HG02852 (cell line): ENCODE measurements around the gene NPTX1.
"Not testable (repeated sequence)": the region's sequence is repeated elsewhere in the genome, so short reads cannot be mapped to it uniquely, and the experiment has no call there.

Experiments used
- ATAC-seq: cut with Tn5 transposase; IDR thresholded peaks from one replicate; pipeline ENCODE4 v1.9.1; 2021; ENCODE audit warnings: mild to moderate bottlenecking, moderate library complexity; ENCODE audit not compliant: unreplicated experiment

NPTX1 gene, protein sequence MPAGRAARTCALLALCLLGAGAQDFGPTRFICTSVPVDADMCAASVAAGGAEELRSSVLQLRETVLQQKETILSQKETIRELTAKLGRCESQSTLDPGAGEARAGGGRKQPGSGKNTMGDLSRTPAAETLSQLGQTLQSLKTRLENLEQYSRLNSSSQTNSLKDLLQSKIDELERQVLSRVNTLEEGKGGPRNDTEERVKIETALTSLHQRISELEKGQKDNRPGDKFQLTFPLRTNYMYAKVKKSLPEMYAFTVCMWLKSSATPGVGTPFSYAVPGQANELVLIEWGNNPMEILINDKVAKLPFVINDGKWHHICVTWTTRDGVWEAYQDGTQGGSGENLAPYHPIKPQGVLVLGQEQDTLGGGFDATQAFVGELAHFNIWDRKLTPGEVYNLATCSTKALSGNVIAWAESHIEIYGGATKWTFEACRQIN

DNA sequence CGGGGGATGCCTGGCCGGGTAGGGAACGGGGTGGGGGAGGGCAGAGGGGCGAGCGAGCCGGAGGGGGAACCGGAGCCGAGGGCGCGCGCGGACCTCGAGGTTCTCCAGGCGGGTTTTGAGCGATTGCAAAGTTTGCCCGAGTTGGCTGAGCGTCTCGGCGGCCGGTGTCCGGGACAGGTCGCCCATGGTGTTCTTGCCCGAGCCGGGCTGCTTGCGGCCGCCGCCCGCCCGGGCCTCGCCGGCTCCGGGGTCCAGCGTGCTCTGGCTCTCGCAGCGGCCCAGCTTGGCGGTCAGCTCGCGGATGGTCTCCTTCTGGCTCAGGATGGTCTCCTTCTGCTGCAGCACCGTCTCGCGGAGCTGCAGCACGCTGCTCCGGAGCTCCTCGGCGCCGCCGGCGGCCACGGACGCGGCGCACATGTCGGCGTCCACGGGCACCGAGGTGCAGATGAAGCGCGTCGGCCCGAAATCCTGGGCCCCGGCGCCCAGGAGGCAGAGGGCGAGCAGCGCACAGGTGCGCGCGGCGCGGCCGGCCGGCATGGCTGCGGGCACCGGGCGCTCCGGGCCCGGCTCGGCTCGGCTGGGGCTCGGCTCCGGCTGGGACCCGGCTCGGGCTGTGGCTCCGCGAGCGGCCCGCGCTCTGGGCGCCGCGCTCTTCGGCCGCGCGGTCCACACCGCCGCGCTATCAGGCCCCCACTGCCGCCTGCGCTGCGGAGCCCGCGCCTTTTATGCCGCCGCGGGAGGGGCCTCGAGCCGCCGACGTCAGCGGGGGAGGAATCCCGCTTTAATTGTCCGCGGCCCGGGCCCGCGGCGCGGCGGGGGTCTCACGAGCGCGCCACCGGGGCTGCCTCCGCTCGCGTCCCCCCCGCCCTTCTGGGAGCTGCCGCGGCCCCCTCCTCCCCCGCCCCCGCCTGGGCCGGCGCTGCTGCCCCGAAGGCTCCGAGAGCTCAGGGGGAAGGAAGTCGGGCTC lies at the start of gene NPTX1:
Gene NPTX1 (minus strand): TSS at position 698 of the 967 bp plus-strand sequence. CDS start 161 bp downstream, at position 537.
- ATAC-seq: no peak

DNA sequence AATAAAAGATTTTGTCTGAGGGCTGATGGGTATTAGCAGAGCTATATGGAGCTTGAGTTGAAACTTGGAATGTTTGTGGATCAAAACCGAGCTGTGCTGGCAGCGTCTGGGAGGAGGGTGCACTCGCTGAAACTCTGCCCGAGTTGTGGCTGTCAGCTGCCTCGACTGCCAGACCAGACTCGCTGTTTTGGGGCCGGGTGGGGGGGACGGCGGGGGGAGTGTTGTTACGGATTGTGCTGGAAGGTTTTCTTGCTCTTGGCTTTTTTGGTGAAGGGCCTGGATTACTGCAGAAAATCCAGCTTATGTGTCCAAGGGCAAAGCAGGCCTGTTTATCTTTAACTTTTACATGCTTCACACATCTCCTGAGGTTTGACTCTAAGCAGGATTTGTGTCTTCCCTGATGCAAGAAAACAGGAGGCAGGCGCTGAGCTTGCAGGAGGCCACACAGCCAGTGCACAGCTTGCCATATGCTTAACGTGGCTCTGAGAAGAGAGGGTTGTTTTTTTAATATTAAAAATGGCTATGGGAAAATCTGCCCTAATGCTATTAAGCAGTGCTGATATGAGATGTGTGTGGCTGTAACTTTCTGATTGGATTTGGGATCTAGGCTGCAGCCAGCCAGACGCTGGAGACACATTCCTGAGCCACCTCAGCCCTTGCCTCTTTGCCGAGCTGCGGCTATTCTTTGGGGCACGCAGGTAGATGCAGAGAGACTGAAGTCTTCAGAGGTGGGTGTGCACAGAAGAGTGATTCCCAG lies 47.7 kb upstream of the NPTX1 start:
- no peak for ATAC-seq

DNA sequence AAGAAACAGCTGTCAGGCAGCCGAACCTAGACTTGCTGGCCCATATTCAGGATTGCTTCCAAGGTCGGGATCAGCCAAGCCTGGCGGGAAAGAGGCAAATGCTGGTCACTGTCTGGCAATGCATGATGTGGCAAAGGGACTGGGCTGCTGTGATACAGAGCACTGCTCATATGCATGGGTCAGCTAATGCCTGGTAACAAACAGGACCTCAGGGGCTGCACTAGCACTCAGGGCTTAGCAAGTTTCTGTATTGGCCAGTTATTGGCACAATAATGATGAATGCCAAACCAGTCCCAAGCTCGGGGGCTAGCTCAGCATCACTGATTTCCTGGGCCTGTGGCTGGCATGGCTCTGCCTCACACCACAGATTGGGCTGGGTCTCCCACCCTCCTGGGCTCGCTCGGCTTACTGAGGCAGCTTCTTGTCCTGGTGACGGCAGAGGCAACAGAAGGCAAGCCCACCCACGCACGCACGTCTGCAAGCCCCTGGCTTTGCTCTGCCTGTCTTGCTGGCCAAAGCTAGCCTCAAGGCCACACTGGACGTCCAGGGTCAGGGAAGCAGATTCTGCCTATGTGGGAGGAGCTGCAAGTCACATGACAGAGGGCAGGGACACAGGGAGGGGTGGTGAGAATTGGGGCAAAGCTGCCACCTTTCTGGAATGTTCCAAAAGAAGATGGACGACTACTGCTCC lies 46.8 kb upstream of the NPTX1 start:
- ATAC-seq: no peak

DNA sequence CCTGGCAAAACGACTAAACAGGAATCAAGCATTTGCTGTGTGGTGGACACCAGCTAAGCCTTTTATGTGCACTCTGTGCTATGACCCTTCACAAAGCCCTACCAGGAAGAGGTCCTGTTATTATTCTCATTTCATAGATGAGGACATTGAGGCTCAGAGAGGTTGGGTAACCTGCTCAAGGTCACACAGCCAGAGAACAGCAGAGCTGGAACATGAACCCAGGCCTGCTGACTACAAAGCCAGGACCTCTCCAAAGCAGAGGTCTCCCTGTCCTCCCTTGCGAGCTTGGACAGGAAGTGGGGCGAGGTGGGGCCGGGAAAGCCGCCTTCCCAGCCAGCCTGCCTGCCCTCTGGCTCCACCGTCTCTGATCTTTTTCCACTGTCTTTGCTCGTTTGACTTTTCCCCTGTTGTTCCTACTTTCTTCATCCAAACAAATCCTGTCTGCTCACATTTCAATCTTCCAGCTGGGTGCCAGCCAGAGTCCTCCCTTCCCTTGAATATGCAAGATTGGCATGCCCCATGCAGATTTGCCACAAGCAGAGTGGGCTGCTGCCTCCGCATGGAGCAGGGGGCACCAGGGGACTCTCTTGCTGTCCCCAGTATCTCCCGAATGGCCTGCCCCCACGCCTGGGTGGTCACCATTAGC lies 44.5 kb upstream of the NPTX1 start:
- no peak for ATAC-seq

DNA sequence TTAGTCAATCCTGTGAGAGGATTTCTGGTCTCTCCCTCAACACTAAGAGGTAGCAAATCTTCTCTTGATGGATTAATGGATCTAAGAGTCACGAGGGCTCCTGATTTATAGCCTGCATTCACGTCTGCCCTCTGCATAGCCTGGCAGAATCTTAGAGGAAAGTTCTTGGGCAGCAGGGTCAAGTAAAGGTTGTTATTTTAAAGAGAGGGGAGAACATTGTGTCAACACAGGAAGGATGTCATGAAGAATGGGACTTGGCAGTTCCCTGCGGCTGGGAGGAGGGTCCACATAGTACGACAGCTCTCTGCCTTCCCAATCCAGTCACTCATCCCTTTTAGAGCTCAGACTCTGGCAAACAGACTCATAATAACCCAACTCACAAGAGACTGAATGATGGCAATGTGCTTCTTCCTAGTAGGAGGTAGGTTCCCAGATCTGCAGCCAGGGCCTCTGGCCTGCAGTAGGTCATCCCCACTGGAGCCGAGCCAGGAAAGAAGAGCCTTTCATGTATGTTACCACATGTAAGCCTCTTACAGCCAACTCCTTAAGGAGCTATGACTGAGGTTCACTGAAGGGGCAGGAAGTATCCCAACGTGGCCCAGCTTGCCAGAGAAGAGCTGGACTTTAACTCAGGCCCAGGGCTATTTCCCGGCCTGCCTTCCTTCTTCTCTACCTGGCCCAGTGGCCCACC lies 42.8 kb upstream of the NPTX1 start:
- no peak for ATAC-seq

DNA sequence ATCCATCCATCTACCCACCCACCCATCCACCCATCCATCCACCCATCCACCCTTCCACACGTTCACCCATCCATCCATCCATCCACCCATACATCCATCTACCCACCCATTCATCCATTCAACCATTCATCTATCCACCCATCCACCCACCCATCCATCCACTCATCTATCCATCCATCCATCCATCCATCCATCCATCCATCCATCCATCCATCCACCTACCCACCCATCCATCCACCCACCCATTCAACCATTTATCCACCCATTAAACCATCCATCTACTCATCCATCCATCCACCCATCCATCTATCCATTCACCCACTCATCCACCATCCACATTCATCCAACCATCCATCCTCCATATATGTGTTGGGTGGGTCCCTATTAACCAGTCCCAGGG lies 42.0 kb upstream of the NPTX1 start:
- ATAC-seq: no peak

DNA sequence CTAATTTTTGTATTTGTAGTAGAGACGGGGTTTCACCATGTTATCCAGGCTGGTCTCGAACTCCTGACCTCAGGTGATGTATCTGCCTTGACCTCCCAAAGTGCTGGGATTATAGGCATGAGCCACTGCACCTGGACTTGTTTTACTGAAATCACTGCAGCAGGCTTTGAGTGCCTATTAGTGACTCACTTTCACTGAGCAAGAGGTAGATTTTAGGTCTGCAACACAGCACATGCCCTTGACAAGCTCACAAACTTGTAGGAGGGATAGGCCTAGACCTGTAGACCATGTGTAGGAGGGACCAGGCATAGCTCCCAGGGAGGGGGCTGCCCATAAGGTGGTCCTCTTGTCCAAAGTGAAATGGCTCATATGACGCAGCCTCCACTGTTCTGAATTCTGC lies 41.2 kb upstream of the NPTX1 start:
- no peak for ATAC-seq

DNA sequence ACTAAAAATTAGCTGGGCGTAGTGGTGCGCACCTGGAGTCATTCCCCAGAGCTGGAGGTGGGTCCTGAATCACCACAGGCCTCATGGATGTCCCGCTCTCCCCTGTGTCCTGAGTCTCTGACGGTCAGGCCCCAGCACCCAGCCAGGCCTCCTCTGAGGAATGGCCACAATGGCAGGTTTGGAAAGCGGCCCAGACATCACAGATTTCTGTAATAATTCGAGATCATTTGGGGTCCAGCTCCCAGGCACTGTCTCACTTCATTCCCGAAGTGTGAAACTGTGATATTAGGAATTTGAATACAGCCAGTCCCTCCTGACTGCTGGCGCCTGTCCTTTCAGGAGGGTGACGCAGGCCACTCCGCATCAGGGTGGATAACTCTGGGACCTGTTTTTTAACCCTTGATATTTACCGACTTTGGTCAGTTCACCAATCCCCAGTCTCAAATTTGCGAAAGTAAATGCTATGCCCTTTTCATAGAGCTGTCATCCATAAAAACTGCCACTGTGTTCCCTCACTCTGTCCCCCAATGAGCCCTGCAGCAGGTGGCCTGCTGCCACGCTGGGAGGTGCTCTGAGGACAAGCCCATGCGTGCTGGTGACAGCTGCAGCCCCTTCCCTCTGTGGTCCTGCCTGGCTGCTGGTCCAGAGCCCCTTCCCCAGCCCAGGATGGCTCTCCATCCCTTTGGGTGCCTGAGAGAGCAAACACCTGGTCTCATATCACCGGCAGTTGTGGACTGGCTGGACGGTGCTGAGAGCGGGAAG lies 39.9 kb upstream of the NPTX1 start:
- ATAC-seq: no peak

DNA sequence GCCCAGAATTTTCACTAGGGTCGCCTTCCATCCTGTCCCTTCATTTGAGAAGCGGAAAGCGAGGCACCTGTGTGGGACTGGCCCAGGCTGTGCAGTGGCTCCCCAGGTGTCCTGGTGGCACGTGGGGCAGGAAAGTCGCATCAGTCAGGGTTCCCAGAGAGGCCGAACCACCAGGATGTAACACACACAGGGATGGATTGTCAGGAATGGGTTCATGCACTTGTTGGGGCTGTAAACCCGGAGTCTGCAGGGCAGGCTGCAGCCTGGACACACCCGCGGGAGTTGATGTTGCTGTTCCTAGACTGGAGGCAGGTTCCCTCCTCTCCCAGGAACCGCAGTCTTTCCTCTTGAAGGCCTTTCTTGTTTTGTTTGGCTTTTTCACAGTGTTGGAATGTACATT lies 37.5 kb upstream of the NPTX1 start:
- no peak for ATAC-seq

DNA sequence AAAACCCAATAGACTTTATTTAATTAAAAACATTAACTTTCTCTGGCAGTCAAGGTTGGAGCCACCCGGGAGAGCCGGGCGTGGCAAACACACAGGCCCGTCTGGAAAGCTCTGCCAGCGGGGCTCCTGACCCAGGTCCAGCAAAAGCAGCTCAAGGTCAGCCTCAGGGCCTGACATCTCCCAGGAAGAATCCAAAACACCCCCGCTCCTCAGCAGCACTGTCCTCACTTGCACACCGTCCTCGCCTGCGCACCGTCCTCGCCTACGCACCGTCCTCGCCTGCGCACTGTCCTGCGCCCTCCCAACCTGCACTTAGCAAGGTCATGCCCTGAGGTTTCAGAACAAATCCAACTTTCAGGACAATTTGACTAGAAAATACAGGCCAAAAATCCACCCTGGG lies 36.8 kb upstream of the NPTX1 start:
- no peak for ATAC-seq

DNA sequence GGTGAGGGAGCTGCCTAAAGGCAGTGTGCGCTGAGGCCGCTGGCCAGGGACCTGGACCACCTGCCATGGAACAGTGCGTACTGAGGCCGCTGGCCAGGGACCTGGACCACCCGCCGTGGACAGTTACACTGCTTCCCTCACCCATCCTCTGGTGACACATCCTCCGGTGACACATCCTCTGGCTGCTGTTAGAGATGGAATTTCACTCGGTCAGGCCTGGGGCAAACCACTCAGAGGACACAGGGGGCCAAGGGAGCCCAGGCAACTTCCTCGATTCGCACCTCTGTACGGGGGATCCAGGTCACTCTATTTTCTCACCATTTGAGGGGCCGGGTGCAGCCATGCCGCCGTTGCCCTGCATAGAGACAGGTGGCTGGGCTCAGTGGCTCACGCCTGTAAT lies 35.8 kb upstream of the NPTX1 start:
- no peak for ATAC-seq

DNA sequence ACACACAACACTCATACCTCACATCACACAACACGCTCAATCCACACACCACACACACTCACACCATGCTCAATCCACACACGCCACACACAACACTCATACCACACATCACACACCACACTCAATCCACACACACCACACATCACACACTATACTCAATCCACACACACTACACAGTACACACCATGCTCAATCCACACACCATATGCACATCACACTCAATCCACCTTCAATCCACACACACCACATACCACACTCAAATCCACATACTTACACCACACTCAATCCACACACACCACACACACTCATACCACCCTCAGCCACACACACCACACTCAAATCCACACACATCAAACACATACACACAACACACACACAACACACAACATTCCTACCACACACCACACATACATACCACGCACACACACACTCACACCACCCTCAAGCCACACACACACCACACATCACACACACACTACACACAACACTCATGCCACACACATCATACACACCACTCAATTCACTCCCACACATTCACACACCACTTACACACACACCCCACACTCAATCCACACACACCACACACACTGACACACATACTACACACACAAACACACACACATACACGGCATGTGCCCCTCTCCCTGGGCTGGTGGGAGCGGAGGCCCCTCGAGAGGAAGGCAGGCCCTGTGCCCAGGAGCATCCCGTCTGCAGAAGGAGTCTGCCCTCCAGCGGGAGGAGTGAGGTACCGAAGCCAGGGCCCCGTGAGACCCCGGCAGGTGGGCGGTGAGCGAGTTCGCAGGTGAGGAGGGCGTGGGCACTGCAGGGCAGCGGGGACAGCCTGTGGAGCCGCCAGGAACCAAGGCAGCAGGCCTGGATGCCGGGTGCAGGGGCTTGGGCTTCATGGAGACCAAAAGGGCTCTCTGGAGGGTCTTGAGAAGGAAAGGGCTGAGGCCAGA lies 35.1 kb upstream of the NPTX1 start:
- no peak for ATAC-seq

DNA sequence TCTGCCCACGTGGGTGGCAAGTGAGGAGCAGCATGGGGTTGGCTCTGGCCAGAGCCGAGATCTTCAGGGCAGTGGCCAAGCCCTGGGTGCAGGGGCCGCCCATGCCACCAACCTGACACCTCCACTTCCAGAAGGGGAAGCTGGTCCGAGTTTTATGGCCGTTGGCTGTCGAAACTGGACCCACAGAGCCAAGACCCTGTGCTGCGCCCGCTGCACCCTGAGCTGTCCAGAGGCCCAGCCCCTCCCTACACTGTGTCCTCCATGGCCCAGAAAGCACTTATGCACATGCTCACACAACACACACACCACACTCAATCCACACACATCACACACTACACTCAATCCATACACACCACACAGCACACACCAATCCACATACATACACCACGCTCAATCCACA lies 34.4 kb upstream of the NPTX1 start:
- no peak for ATAC-seq

DNA sequence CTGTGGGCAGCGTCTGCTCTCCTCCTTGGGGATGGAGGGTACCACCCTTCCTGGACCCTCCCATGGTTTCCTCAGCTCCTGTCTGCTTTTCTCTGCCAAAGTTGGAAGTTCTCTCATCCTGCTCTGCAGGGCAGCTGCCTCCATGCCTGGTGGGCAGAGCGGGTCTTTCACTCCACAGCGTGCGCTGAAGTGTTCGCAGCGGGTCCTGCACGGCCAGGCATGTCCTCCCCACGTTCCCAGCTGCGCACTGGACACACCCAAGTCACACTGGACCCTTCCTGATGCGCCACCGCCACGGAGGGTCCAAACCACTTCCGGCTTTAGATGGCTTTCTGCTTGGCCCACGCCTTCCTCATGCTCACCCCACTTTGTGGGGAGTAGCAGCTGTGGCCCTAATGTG lies 33.7 kb upstream of the NPTX1 start:
- no peak for ATAC-seq

DNA sequence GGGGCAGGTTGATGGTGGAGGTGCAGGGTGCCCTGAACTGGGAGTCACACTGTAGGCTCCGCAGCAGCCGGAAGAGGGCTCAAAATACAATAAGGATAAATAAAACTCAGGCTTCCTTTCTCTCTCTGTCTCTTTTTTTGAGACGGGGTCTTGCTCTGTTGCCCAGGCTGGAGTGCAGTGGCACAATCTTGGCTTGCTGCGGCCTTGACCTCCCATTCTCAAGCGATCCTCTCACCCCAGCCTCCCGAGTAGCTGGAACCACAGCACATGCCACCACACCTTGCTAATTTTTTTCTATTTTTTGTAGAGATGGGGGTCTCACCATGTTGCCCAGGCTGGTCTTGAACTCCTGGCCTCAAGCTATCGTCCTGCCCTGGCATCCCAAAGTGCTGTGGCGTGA lies 32.9 kb upstream of the NPTX1 start:
- ATAC-seq: no peak

DNA sequence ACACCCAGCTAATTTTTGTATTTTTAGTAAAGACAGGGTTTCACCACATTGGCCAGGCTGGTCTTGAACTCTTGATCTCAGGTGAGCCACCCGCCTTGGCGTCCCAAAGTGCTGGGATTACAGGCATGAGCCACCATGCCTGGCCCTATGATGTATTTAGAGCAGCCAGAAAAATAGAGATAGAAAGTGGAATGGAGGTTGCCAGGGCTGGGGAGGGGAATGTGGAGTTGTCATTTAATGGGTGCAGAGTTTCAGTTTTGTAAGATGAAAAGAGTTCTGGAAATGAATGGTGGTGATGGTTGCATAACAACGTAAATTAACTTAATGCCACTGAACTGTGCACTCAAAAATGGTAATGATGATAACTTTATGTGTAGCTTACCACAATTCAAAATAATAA lies 31.6 kb upstream of the NPTX1 start:
- no peak for ATAC-seq

DNA sequence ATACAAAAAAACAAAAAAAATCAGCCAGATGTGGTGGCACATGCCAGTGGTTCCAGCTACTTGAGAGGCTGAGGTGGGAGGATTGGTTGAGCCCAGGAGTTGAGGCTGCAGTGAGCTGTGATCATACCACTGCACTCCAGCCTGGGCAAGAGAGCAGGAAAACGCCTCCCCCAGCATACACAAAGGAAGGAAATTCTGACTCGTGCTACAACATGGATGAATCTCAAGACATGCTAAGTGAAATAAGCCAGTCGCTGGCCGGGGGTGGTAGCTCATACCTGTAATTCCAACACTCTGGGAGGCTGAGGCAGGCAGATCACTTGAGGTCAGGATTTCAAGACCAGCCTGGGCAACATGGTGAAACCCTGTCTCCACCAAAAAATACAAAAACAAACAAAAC lies 30.8 kb upstream of the NPTX1 start:
- ATAC-seq: not testable (repeated sequence)
